HG02852 (cell line): Measurements from ENCODE around the gene NEO1.
"Not testable (repeated sequence)": the region's sequence is repeated elsewhere in the genome, so short reads cannot be mapped to it uniquely, and the experiment has no call there.

ENCODE experiments used
- ATAC-seq: cut with Tn5 transposase; IDR thresholded peaks from one replicate; pipeline ENCODE4 v1.9.1; 2021; ENCODE audit warnings: mild to moderate bottlenecking, moderate library complexity; ENCODE audit not compliant: unreplicated experiment

The NEO1 gene

DNA sequence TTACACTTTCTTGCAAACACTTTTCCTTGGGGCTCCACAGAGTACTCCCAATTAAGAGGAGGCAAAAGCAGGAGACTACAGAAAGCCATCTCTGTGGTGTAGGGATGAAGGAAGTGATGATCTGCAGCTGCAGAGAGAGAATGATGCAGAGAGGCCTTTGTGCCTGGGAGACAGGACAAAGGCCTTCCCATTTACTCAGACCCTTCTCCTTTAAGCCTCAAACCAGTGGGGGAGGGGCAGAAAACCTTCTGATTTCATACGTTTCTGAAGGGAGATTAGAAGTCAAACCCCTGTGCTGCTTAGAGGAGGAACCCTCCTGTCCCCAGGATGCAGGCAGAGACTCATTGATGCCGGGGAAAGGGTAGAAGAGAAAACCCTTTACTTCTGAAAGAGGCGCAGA lies 130.8 kb downstream of the NEO1 start:
- ATAC-seq, result no peak

GRCh38 chr15:73190189-73190601 lies 137.9 kb downstream of the NEO1 start:
- ATAC-seq, result no peak

GRCh38 chr15:73195166-73195565 lies 142.9 kb downstream of the NEO1 start:
- no peak for ATAC-seq

DNA sequence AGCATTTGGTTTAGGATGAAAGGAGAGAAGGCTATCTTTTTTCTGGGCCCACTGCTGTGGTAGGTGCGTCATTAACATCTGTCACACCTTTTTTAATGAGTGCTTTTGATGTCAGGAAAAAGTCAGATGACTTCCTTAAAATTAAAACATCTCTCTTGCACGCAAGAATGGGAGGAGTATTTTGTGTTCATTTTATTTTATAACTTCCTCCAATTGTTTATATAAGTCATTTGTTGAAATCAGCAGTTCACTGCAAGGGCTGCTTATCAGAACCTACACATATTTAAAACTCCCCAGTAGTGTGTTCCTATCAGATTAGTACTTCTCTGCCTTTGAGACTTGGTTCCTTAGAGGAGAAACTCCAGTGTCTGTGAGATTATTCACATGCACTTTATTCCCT lies 143.8 kb downstream of the NEO1 start:
- no peak for ATAC-seq

GRCh38 chr15:73200339-73200738 lies 148.1 kb downstream of the NEO1 start:
- no peak for ATAC-seq

- no peak for ATAC-seq
Observed at GRCh38 chr15:73210630-73211029, 158.4 kb downstream of the NEO1 start.

- ATAC-seq, result no peak
Observed at GRCh38 chr15:73212424-73212823, 160.2 kb downstream of the NEO1 start.

- ATAC-seq, result not testable (repeated sequence)
Observed at GRCh38 chr15:73221450-73221849, 169.2 kb downstream of the NEO1 start.

- no peak for ATAC-seq
Observed at GRCh38 chr15:73225358-73226015, 173.2 kb downstream of the NEO1 start.

GRCh38 chr15:73226093-73226814 lies 174.0 kb downstream of the NEO1 start:
- ATAC-seq, result no peak

- no peak for ATAC-seq
Observed at GRCh38 chr15:73227433-73228056, 175.3 kb downstream of the NEO1 start.

GRCh38 chr15:73228128-73228646 lies 175.9 kb downstream of the NEO1 start:
- no peak for ATAC-seq

- ATAC-seq, result no peak
Observed at GRCh38 chr15:73231661-73232419, 179.6 kb downstream of the NEO1 start.

- no peak for ATAC-seq
Observed at GRCh38 chr15:73232776-73233175, 180.5 kb downstream of the NEO1 start.

- no peak for ATAC-seq
Observed at GRCh38 chr15:73233623-73234022, 181.4 kb downstream of the NEO1 start.

DNA sequence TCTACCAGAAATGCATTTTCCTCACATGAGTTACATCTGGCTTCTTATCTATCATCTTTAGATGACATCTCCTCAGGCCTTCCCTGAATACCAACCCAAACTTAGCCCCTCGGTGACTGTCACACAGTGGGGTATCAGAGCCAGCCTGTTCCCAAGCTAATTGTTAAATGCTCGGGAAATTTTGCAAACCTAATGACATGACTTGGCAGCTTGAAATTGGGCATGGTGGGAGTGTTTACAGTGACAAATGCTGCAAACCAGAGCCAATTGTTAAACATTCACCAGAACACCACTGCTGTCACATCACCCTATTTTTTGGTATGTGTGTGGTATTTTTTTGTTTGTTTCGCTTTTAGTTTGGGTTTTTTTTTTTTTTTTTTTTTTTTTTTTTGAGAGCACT lies 185.6 kb downstream of the NEO1 start:
- ATAC-seq, result no peak

DNA sequence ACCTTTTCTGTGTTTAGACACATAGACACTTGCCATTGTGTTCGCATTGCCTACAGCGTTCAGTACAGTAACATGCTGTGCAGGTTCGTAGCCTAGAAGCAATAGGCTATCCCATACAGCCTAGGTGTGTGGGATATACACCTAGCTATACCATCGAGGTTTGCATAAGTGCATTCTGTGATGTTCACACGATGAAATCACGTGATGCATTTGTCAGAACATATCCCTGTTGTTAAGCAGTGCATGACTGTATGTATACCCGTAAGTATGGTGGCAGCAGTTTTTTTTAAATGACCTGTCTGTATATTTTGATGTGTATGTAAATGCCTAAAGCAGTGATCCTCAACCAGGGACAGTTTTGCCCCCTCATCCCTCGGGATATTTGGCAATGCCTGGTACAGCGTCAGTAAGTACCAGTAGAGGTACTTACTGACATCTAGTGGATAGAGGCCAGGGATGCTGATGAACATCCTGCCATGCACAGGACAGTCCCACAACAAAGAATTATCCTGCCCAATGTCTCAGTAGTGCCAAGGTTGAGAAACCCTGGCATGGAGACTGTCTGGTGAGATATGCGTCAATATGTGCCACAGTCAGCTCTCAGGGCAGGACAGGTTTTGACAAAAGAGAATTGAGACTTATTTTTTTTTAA lies 187.4 kb downstream of the NEO1 start:
- ATAC-seq, result no peak

GRCh38 chr15:73240866-73241499 lies 188.7 kb downstream of the NEO1 start:
- ATAC-seq, result no peak

DNA sequence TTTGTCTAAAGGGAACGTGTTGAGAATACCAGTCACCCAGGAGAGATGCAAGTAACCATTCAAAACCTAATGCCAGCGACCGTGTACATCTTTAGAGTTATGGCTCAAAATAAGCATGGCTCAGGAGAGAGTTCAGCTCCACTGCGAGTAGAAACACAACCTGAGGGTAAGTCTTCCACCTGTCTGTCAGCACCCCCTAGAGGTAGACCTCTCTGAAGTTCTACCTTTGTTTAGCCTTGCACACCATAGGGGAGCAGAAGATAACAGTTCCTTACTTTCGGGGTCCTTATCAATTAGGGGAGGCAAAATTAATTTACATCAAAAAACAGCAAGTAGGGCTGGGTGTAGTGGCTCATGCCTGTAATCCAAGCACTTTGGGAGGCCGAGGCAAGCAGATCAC lies 192.1 kb downstream of the NEO1 start:
- no peak for ATAC-seq

DNA sequence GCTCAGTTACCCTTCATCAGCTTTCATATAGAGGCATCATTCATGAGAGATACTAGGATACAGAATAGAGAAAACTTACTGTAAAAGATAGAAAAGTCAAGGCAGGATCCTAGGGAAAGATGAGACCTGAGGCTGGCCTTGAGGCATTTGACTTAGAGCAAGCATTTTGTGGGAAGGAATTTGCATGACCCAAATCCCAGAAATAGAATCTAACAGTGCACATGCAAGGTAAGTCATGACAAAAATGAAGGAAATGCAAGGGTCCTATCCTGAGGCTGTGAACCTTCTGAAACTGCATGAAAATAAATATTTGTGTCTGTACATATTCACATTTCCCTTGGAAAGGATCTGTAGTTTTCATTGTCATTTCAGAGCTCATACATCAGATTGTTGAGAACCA lies 194.2 kb downstream of the NEO1 start:
- ATAC-seq, result no peak
